Islet precursor cell (in vitro differentiated cells): ENCODE data around the gene ARL4A.
A peak's percentile ranks its signal among the peaks of the same experiment; 100 is the strongest.

Experiments used
- DNase-seq: peaks from one replicate; pipeline ENCODE4 v3.0.0-alpha.2; 2018

Gene ARL4A

GRCh38 chr7:12705878-12706277 is 18.4 kb downstream of the ARL4A start:
- no peak for DNase-seq

- DNase-seq = peak; percentile 85
Measured at GRCh38 chr7:12706900-12707536, 19.6 kb downstream of the ARL4A start.

- no peak for DNase-seq
Measured at GRCh38 chr7:12708314-12708713, 20.9 kb downstream of the ARL4A start.

GRCh38 chr7:12709726-12710502 is 22.5 kb downstream of the ARL4A start:
- DNase-seq = no peak

- DNase-seq = no peak
Measured at GRCh38 chr7:12711124-12711523, 23.7 kb downstream of the ARL4A start.

- DNase-seq = no peak
Measured at GRCh38 chr7:12712236-12712635, 24.8 kb downstream of the ARL4A start.

- no peak for DNase-seq
Measured at GRCh38 chr7:12713625-12714378, 26.4 kb downstream of the ARL4A start.

- no peak for DNase-seq
Measured at GRCh38 chr7:12714379-12714737, 26.9 kb downstream of the ARL4A start.

- peak; percentile 96 for DNase-seq
Measured at GRCh38 chr7:12715372-12716133, 28.1 kb downstream of the ARL4A start.

GRCh38 chr7:12716134-12716681 is 28.8 kb downstream of the ARL4A start:
- DNase-seq = no peak

GRCh38 chr7:12716722-12717121 is 29.3 kb downstream of the ARL4A start:
- DNase-seq = no peak

GRCh38 chr7:12719141-12719919 is 31.9 kb downstream of the ARL4A start:
- no peak for DNase-seq

GRCh38 chr7:12719981-12720865 is 32.8 kb downstream of the ARL4A start:
- DNase-seq = no peak

GRCh38 chr7:12721286-12721830 is 33.9 kb downstream of the ARL4A start:
- DNase-seq = no peak

GRCh38 chr7:12722136-12722535 is 34.7 kb downstream of the ARL4A start:
- no peak for DNase-seq

GRCh38 chr7:12722636-12723605 is 35.5 kb downstream of the ARL4A start:
- no peak for DNase-seq

- no peak for DNase-seq
Measured at GRCh38 chr7:12725575-12726316, 38.3 kb downstream of the ARL4A start.

GRCh38 chr7:12726908-12727307 is 39.5 kb downstream of the ARL4A start:
- DNase-seq = no peak
